MM.1S (cell line): Measurements from ENCODE around the gene TSPAN32.

ENCODE experiments used
- EZH2 ChIP-seq: fragments of 300-600 bp; sonication (generic); optimal IDR thresholded peaks from 2 replicates; pipeline ENCODE3; 2017; ENCODE audit warnings: low read depth, mild to moderate bottlenecking, antibody characterized with exemption, low read length, mixed read lengths
- EZH2phosphoT487 ChIP-seq: fragments of 300-600 bp; sonication (generic); IDR thresholded peaks from 2 replicates; pipeline ENCODE4 v1.6.1; 2018; ENCODE audit warnings: antibody characterized with exemption, low read length
- TF ChIP-seq, protein P1 (sequence below): fragments of 300-600 bp; sonication (generic); IDR thresholded peaks from 2 replicates; pipeline ENCODE4 v1.5.1; 2016; ENCODE audit warnings: antibody characterized with exemption, low read length, mixed read lengths

- TF ChIP-seq EZH2phosphoT487 (no peak), EZH2 (no peak)
- TF ChIP-seq, protein P1, sequence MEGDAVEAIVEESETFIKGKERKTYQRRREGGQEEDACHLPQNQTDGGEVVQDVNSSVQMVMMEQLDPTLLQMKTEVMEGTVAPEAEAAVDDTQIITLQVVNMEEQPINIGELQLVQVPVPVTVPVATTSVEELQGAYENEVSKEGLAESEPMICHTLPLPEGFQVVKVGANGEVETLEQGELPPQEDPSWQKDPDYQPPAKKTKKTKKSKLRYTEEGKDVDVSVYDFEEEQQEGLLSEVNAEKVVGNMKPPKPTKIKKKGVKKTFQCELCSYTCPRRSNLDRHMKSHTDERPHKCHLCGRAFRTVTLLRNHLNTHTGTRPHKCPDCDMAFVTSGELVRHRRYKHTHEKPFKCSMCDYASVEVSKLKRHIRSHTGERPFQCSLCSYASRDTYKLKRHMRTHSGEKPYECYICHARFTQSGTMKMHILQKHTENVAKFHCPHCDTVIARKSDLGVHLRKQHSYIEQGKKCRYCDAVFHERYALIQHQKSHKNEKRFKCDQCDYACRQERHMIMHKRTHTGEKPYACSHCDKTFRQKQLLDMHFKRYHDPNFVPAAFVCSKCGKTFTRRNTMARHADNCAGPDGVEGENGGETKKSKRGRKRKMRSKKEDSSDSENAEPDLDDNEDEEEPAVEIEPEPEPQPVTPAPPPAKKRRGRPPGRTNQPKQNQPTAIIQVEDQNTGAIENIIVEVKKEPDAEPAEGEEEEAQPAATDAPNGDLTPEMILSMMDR: no peak
Observed at GRCh38 chr11:2313051-2313951, 11.5 kb downstream of the TSPAN32 start.
